GM12892 (cell line): ENCODE results near the gene B4GALT7.

Experiments
- POLR2A ChIP-seq: IDR thresholded peaks from 2 replicates; pipeline ENCODE4 v1.6.1; 2011; ENCODE audit warnings: low read depth, low read length, control low read depth
- POLR2AphosphoS5 ChIP-seq: IDR thresholded peaks from 2 replicates; pipeline ENCODE4 v1.6.1; 2011; ENCODE audit warnings: low read depth, low read length, control low read depth
- TAF1 ChIP-seq: IDR thresholded peaks from 2 replicates; pipeline ENCODE4 v1.6.1; 2011; ENCODE audit warnings: low read depth, mild to moderate bottlenecking, control low read depth, low read length, borderline replicate concordance

GRCh38 chr5:177609076-177610059, 9.4 kb downstream of the B4GALT7 start:
- TF ChIP-seq POLR2AphosphoS5 (no peak), TAF1 (no peak), POLR2A (no peak)
